Measurements from ENCODE around the gene TRPM6.
"Not testable (repeated sequence)": the region's sequence is repeated elsewhere in the genome, so short reads cannot be mapped to it uniquely, and the experiment has no call there.

The TRPM6 gene

GRCh38 chr9:74908665-74909064 is 20.9 kb upstream of the TRPM6 start:
- DNase-seq (ENCODE audit: low spot score) = no peak
- in situ Hi-C loops (cut with MboI; ENCODE audit: low sequenced_read_pairs, unreplicated experiment) = no loop called here
- TF ChIP-seq CTCF (IDR thresholded peaks at IDR 0.05; ENCODE audit: borderline replicate concordance, control extremely low read depth, extremely low read depth, insufficient read depth, missing control alignments) = no peak

- no peak for TF ChIP-seq CTCF (IDR thresholded peaks at IDR 0.05; ENCODE audit: borderline replicate concordance, control extremely low read depth, extremely low read depth, insufficient read depth, missing control alignments)
- in situ Hi-C loops (cut with MboI; ENCODE audit: low sequenced_read_pairs, unreplicated experiment) = no loop called here
- DNase-seq (ENCODE audit: low spot score) = no peak
These were observed 19.4 kb upstream of the TRPM6 start for GRCh38 chr9:74907085-74907484.

- no peak for TF ChIP-seq CTCF (IDR thresholded peaks at IDR 0.05; ENCODE audit: borderline replicate concordance, control extremely low read depth, extremely low read depth, insufficient read depth, missing control alignments)
- in situ Hi-C loops (cut with MboI; ENCODE audit: low sequenced_read_pairs, unreplicated experiment) = no loop called here
- DNase-seq (ENCODE audit: low spot score) = no peak
These were observed 13.3 kb upstream of the TRPM6 start for GRCh38 chr9:74901001-74901400.

- in situ Hi-C loops (cut with MboI; ENCODE audit: low sequenced_read_pairs, unreplicated experiment); DNase-seq (ENCODE audit: low spot score): not testable (repeated sequence)
These were observed 728 bp upstream of the TRPM6 start for GRCh38 chr9:74888449-74888848.

- no peak for DNase-seq (ENCODE audit: low spot score)
- in situ Hi-C loops (cut with MboI; ENCODE audit: low sequenced_read_pairs, unreplicated experiment) = no loop called here
- no peak for TF ChIP-seq CTCF (IDR thresholded peaks at IDR 0.05; ENCODE audit: borderline replicate concordance, control extremely low read depth, extremely low read depth, insufficient read depth, missing control alignments)
These were observed 255 bp upstream of the TRPM6 start for GRCh38 chr9:74887981-74888370.

- in situ Hi-C loops (cut with MboI; ENCODE audit: low sequenced_read_pairs, unreplicated experiment) = no loop called here
- TF ChIP-seq CTCF (IDR thresholded peaks at IDR 0.05; ENCODE audit: borderline replicate concordance, control extremely low read depth, extremely low read depth, insufficient read depth, missing control alignments) = no peak
- no peak for DNase-seq (ENCODE audit: low spot score)
These were observed 11.3 kb downstream of the TRPM6 start for GRCh38 chr9:74876382-74876949.

GRCh38 chr9:74875656-74876055 is 12.1 kb downstream of the TRPM6 start:
- DNase-seq (ENCODE audit: low spot score) = no peak
- TF ChIP-seq CTCF (IDR thresholded peaks at IDR 0.05; ENCODE audit: borderline replicate concordance, control extremely low read depth, extremely low read depth, insufficient read depth, missing control alignments) = no peak
- in situ Hi-C loops (cut with MboI; ENCODE audit: low sequenced_read_pairs, unreplicated experiment) = no loop called here

Measured in GM13976 (cell line).